Spleen (tissue), 7 donors: ENCODE results near the gene UACA.
A peak's percentile ranks its signal among the peaks of the same experiment; 100 is the strongest.

ENCODE experiments used
- POLR2A ChIP-seq, 3 donors: fragments of 450-650 bp; IDR thresholded peaks; one replicate each; pipeline ENCODE4 v1.5.1; 2017; ENCODE audit warnings: antibody characterized with exemption in 3 of 3, mild to moderate bottlenecking in 1 of 3
- POLR2AphosphoS5 ChIP-seq, 3 donors: sonication (generic); formaldehyde crosslinking; IDR thresholded peaks; one replicate each; pipeline ENCODE4 v1.5.1; 2017; ENCODE audit warnings: antibody characterized with exemption in 3 of 3
- TF ChIP-seq, protein P1 (sequence below), 11 experiments: fragments of 200-600 bp in 7 of 11; fragments of 450-650 bp in 4 of 11; sonication (generic) in 4 of 11; IDR thresholded peaks in 8 of 11; conservative IDR thresholded peaks in 3 of 11; 1 replicate in 7 of 11; 2 replicates in 4 of 11; pipeline versions ENCODE4 v1.4.0 to v1.8.0; 2016 to 2021; ENCODE audit warnings: antibody characterized with exemption in 11 of 11, inconsistent platforms in 4 of 11, mild to moderate bottlenecking in 1 of 11
- donor health status: DM: no; HTN: no; CAD: no; lungs with moderate emphysema.
- donor health status: DM: no; HTN: no; CAD: no.
- donor health status: DM: no; HTN: no; CAD: no.

DNA sequence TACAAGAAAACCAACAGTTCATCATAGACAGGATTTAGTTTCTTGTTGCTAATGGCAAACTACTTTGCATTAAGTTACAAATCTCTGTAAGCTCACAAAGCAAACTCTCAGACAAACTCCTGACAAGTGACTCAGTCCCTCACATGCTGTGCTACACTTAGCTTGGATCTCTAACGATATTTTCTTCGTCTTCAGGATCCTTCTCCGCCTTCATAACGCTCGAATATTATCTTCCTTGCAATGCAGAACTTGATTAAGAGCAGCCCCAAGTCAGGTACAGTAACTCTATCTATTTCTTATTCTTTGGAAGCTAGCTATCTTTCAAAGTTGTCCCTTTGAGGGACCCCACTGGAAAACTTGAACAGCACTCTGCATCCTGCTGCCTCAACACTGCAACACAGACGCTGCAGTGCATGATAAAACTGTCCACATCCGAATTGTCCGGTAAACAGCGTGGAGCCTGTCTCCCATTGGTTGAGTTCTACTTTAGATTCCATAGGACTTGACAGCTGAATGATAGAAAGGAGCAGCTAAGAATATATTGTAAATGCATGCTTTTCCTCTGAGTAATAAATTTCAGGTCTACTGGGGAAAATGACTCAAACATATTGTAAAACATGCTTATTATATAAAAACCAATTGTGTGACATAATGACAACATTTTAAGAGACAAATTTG is 61.3 kb downstream of the UACA start:
- TF ChIP-seq, protein P1, sequence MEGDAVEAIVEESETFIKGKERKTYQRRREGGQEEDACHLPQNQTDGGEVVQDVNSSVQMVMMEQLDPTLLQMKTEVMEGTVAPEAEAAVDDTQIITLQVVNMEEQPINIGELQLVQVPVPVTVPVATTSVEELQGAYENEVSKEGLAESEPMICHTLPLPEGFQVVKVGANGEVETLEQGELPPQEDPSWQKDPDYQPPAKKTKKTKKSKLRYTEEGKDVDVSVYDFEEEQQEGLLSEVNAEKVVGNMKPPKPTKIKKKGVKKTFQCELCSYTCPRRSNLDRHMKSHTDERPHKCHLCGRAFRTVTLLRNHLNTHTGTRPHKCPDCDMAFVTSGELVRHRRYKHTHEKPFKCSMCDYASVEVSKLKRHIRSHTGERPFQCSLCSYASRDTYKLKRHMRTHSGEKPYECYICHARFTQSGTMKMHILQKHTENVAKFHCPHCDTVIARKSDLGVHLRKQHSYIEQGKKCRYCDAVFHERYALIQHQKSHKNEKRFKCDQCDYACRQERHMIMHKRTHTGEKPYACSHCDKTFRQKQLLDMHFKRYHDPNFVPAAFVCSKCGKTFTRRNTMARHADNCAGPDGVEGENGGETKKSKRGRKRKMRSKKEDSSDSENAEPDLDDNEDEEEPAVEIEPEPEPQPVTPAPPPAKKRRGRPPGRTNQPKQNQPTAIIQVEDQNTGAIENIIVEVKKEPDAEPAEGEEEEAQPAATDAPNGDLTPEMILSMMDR (IDR thresholded peaks at IDR 0.05 in 8 of 11, conservative IDR thresholded peaks at IDR 0.05 in 3 of 11) = no peak
- TF ChIP-seq POLR2A (IDR thresholded peaks at IDR 0.05) (peak in 1 of 3 donors; percentile 47), POLR2AphosphoS5 (IDR thresholded peaks at IDR 0.05) (peak in 1 of 3 donors; percentile 25)
